ENCODE results near the gene CARD19.

DNA sequence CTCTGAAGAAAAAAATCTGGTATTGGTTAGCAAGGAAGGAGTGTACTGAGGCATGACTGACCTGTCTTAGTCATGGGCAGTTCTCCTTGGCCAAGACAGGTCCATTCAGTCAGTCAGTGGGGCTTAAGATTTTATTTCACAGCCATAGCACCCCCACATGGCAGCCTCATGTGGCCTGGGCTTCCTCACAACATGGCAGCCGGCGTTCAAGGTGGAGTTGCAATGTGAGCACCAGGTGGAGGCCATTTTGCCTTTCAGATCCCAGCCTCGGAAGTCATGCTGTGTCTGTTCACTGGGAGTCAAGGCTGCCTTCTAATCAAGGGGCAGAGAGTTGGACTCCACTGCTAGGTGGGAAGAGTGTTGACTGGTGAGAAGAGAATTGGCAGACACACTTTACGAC lies 10.3 kb upstream of the CARD19 start:
- TF ChIP-seq, protein P1, sequence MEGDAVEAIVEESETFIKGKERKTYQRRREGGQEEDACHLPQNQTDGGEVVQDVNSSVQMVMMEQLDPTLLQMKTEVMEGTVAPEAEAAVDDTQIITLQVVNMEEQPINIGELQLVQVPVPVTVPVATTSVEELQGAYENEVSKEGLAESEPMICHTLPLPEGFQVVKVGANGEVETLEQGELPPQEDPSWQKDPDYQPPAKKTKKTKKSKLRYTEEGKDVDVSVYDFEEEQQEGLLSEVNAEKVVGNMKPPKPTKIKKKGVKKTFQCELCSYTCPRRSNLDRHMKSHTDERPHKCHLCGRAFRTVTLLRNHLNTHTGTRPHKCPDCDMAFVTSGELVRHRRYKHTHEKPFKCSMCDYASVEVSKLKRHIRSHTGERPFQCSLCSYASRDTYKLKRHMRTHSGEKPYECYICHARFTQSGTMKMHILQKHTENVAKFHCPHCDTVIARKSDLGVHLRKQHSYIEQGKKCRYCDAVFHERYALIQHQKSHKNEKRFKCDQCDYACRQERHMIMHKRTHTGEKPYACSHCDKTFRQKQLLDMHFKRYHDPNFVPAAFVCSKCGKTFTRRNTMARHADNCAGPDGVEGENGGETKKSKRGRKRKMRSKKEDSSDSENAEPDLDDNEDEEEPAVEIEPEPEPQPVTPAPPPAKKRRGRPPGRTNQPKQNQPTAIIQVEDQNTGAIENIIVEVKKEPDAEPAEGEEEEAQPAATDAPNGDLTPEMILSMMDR (IDR thresholded peaks at IDR 0.05) = no peak
- TF ChIP-seq POLR2A (IDR thresholded peaks at IDR 0.05) = no peak

Measured in breast epithelium (tissue), 3 donors.